ENCODE data around the gene FCSK. TPM values are rescaled to one million over a fixed set of nuclear protein-coding genes. Genes with fewer than 3 reads are reported as not detected.

Gene FCSK
- total RNA-seq, 1 experiment from 2014 or later, result 6.4 TPM

- Histone ChIP-seq H3K27me3 (ENCODE audit: low read length) (no peaks in the 10 kb centered on the region), H3K9ac (ENCODE audit: low read length) (peak overlapping the region; percentile 29), H3K4me2 (ENCODE audit: low read depth, low read length, poor library complexity, severe bottlenecking) (peak overlapping the region; percentile 72), H3K27ac (ENCODE audit: low read length) (peak overlapping the region; percentile 99), H3K4me3 (ENCODE audit: low read length) (no peak overlapping the region), H3K36me3 (ENCODE audit: insufficient read depth, low read length) (no peaks in the 10 kb centered on the region), H4K20me1 (ENCODE audit: insufficient read depth, low read depth, low read length) (peaks cover 4% of the 10 kb centered on the region; the same call in 1 of the 2 replicates), H3K79me2 (ENCODE audit: low read length) (peaks cover 50% of the 10 kb centered on the region), H3K9me3 (ENCODE audit: low read length) (no peaks in the 10 kb centered on the region), H3K4me1 (ENCODE audit: low read length) (peaks cover 76% of the 10 kb centered on the region), H3K9me2 (replicated peaks; ENCODE audit: insufficient read depth, low read length) (no peaks in the 10 kb centered on the region), H2AFZ (ENCODE audit: low read length) (no peak overlapping the region)
- DNase-seq, result no peak
Measured at GRCh38 chr16:70434484-70435260, 19.7 kb upstream of the FCSK start.

GRCh38 chr16:70437017-70437581 is 17.3 kb upstream of the FCSK start:
- H3K9ac ChIP-seq (ENCODE audit: low read length), result peak overlapping the region; percentile 89
- H3K4me3 ChIP-seq (ENCODE audit: low read length), result peak overlapping the region; percentile 96
- peak overlapping the region; percentile 89 for H3K27ac ChIP-seq (ENCODE audit: low read length)
- peak; percentile 77 for DNase-seq
- H3K79me2 ChIP-seq (ENCODE audit: low read length), result peaks cover 50% of the 10 kb centered on the region
- peaks cover 59% of the 10 kb centered on the region for H3K4me1 ChIP-seq (ENCODE audit: low read length)
- H3K36me3 ChIP-seq (ENCODE audit: insufficient read depth, low read length), result no peaks in the 10 kb centered on the region
- no peak overlapping the region for H2AFZ ChIP-seq (ENCODE audit: low read length)
- peak overlapping the region; percentile 87 for H3K4me2 ChIP-seq (ENCODE audit: low read depth, low read length, poor library complexity, severe bottlenecking)
- H3K9me2 ChIP-seq (replicated peaks; ENCODE audit: insufficient read depth, low read length), result no peaks in the 10 kb centered on the region
- no peaks in the 10 kb centered on the region for H3K9me3 ChIP-seq (ENCODE audit: low read length)
- no peaks in the 10 kb centered on the region for H3K27me3 ChIP-seq (ENCODE audit: low read length)
- peaks cover 4% of the 10 kb centered on the region; the same call in 1 of the 2 replicates for H4K20me1 ChIP-seq (ENCODE audit: insufficient read depth, low read depth, low read length)

- Histone ChIP-seq H3K79me2 (ENCODE audit: low read length) (peaks cover 50% of the 10 kb centered on the region), H3K36me3 (ENCODE audit: insufficient read depth, low read length) (no peaks in the 10 kb centered on the region), H3K9me2 (replicated peaks; ENCODE audit: insufficient read depth, low read length) (no peaks in the 10 kb centered on the region), H4K20me1 (ENCODE audit: insufficient read depth, low read depth, low read length) (peaks cover 4% of the 10 kb centered on the region; the same call in 1 of the 2 replicates), H2AFZ (ENCODE audit: low read length) (no peak overlapping the region), H3K27me3 (ENCODE audit: low read length) (no peaks in the 10 kb centered on the region), H3K9me3 (ENCODE audit: low read length) (no peaks in the 10 kb centered on the region), H3K9ac (ENCODE audit: low read length) (peak overlapping the region; percentile 89), H3K4me2 (ENCODE audit: low read depth, low read length, poor library complexity, severe bottlenecking) (peak overlapping the region; percentile 87), H3K4me1 (ENCODE audit: low read length) (peaks cover 51% of the 10 kb centered on the region), H3K27ac (ENCODE audit: low read length) (peak overlapping the region; percentile 89), H3K4me3 (ENCODE audit: low read length) (peak overlapping the region; percentile 96)
- peak; percentile 69 for DNase-seq
Measured at GRCh38 chr16:70437582-70438557, 16.5 kb upstream of the FCSK start.

GRCh38 chr16:70438585-70438968 is 15.8 kb upstream of the FCSK start:
- Histone ChIP-seq H3K36me3 (ENCODE audit: insufficient read depth, low read length) (no peaks in the 10 kb centered on the region), H3K27me3 (ENCODE audit: low read length) (no peaks in the 10 kb centered on the region), H3K4me2 (ENCODE audit: low read depth, low read length, poor library complexity, severe bottlenecking) (peak overlapping the region; percentile 87), H3K27ac (ENCODE audit: low read length) (peak overlapping the region; percentile 89), H3K4me1 (ENCODE audit: low read length) (peaks cover 44% of the 10 kb centered on the region), H3K4me3 (ENCODE audit: low read length) (peak overlapping the region; percentile 96), H3K9me3 (ENCODE audit: low read length) (no peaks in the 10 kb centered on the region), H3K79me2 (ENCODE audit: low read length) (peaks cover 44% of the 10 kb centered on the region), H2AFZ (ENCODE audit: low read length) (no peak overlapping the region), H3K9me2 (replicated peaks; ENCODE audit: insufficient read depth, low read length) (no peaks in the 10 kb centered on the region), H4K20me1 (ENCODE audit: insufficient read depth, low read depth, low read length) (peaks cover 4% of the 10 kb centered on the region; the same call in 1 of the 2 replicates), H3K9ac (ENCODE audit: low read length) (peak overlapping the region; percentile 89)
- DNase-seq, result peak; percentile 46

GRCh38 chr16:70438969-70439862 is 15.2 kb upstream of the FCSK start, which contains the start of gene ST3GAL2:
ST3GAL2 (minus strand) TSS chr16:70439100; CDS start chr16:70398530, 40,570 bp downstream.
- Histone ChIP-seq H2AFZ (ENCODE audit: low read length) (peak within 1 kb of the TSS; percentile 99), H3K36me3 (ENCODE audit: insufficient read depth, low read length) (no peaks in the 10 kb centered on the region), H3K27ac (ENCODE audit: low read length) (peak within 1 kb of the TSS; percentile 89), H4K20me1 (ENCODE audit: insufficient read depth, low read depth, low read length) (peaks cover 4% of the 10 kb centered on the region; the same call in 1 of the 2 replicates), H3K4me3 (ENCODE audit: low read length) (peak within 1 kb of the TSS; percentile 96), H3K4me1 (ENCODE audit: low read length) (peaks cover 39% of the 10 kb centered on the region), H3K9ac (ENCODE audit: low read length) (peak within 1 kb of the TSS; percentile 93), H3K9me3 (ENCODE audit: low read length) (no peaks in the 10 kb centered on the region), H3K9me2 (replicated peaks; ENCODE audit: insufficient read depth, low read length) (no peaks in the 10 kb centered on the region), H3K27me3 (ENCODE audit: low read length) (no peaks in the 10 kb centered on the region), H3K4me2 (ENCODE audit: low read depth, low read length, poor library complexity, severe bottlenecking) (peak within 1 kb of the TSS; percentile 99), H3K79me2 (ENCODE audit: low read length) (peaks cover 38% of the 10 kb centered on the region)
- DNase-seq, result peak; percentile 98

GRCh38 chr16:70440009-70440692 is 14.2 kb upstream of the FCSK start:
- H2AFZ ChIP-seq (ENCODE audit: low read length), result peak overlapping the region; percentile 99
- peaks cover 4% of the 10 kb centered on the region; the same call in 1 of the 2 replicates for H4K20me1 ChIP-seq (ENCODE audit: insufficient read depth, low read depth, low read length)
- peaks cover 34% of the 10 kb centered on the region for H3K4me1 ChIP-seq (ENCODE audit: low read length)
- H3K27me3 ChIP-seq (ENCODE audit: low read length), result no peaks in the 10 kb centered on the region
- no peaks in the 10 kb centered on the region for H3K9me2 ChIP-seq (replicated peaks; ENCODE audit: insufficient read depth, low read length)
- no peak for DNase-seq
- no peak overlapping the region for H3K27ac ChIP-seq (ENCODE audit: low read length)
- peaks cover 29% of the 10 kb centered on the region for H3K79me2 ChIP-seq (ENCODE audit: low read length)
- H3K4me2 ChIP-seq (ENCODE audit: low read depth, low read length, poor library complexity, severe bottlenecking), result peak overlapping the region; percentile 99
- H3K4me3 ChIP-seq (ENCODE audit: low read length), result peak overlapping the region; percentile 96
- H3K36me3 ChIP-seq (ENCODE audit: insufficient read depth, low read length), result no peaks in the 10 kb centered on the region
- H3K9me3 ChIP-seq (ENCODE audit: low read length), result no peaks in the 10 kb centered on the region
- H3K9ac ChIP-seq (ENCODE audit: low read length), result peak overlapping the region; percentile 93

Measured in Karpas-422 (cell line).